Activated CD4-positive, alpha-beta T cell treated with anti-CD3 and anti-CD28 coated beads for 1 hour (primary cell): ENCODE results near the gene RPS27A.
A peak's percentile ranks its signal among the peaks of the same experiment; 100 is the strongest.
"Not testable (repeated sequence)": the region's sequence is repeated elsewhere in the genome, so short reads cannot be mapped to it uniquely, and the experiment has no call there.

Experiments used
- DNase-seq: peaks from one replicate; pipeline ENCODE4 v3.0.0-alpha.2; 2020

The RPS27A gene

DNA sequence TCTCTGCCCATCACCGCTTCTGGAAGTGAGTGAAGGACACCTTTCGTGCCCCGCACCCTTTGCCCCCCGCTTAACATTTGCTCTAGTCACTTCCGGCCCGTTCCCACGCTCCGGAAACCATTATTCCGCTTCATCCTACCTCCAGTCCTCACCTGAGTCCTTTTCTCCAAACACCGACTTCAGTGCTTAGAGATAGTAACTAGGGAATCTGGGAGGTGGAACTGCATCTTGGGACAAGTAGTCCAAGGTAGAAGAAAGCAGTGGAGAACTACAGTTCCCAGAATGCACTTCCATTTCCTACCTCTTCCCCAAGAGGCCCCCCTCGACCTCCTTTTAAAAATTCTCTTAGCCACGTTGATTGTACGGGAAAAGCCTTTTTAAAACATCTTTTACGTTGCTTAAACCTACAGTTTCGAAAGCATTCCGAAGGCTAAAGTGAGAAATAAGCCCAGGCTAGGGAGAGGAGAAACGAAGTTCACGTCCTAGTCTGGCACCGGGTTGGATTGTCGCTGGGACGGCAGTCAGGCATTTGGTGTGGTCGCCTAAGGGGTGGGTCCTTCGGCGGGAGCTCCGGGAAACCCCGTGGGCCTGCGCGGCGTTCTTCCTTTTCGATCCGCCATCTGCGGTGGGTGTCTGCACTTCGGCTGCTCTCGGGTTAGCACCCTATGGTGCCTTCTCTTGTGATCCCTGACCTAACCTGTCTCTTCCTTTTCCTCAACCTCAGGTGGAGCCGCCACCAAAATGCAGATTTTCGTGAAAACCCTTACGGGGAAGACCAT, at the start of gene RPS27A, which contains the start of gene CLHC1:
RPS27A (plus strand) TSS at position 605 of the 779 bp plus-strand sequence; CDS start at position 742, 137 bp downstream.
CLHC1 (minus strand) TSS at position 210 of the 779 bp plus-strand sequence. CDS start 9,882 bp downstream, outside the sequence.
- DNase-seq, result peak; percentile 88

DNA sequence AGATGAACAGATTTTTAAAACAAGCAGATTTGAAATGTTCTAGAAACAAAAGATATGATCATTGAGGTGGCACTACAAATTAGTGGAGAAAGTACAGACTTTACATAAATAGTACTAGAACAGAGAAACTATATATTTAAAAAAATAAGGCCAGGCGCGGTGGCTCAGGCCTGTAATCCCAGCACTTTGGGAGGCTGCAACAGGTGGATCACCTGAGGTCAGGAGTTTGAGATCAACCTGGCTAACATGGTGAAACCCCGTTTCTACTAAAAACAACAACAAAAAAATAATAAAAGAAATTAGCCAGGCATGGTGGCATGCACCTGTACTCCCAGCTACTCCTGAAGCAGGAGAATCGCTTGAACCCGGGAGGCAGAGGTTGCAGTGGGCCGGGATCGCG, 45.7 kb upstream of the RPS27A start:
- DNase-seq, result not testable (repeated sequence)

DNA sequence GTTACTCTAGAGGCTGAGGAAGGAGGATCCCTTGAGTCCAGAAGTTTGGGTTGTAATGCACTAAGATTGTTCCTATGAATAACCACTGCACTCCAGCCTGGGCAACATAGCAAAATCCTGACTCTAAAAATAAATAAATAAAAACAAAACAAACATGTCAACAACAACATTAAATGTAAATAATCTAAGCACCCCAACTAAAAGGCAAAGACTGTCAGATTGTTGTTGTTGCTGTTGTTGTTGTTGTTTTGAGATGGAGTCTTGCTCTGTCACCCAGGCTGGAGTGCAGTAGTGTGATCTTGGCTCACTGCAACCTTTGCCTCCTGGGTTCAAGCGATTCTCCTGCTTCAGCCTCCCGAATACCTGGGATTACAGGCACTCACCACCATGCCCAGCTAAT, 40.6 kb upstream of the RPS27A start:
- not testable (repeated sequence) for DNase-seq

- no peak for DNase-seq
These were observed 36.0 kb upstream of the RPS27A start for GRCh38 chr2:55196526-55196925.

- no peak for DNase-seq
These were observed 32.1 kb upstream of the RPS27A start for GRCh38 chr2:55200416-55200815.

GRCh38 chr2:55204536-55204935, 28.0 kb upstream of the RPS27A start:
- DNase-seq, result no peak

- DNase-seq, result no peak
These were observed 27.5 kb upstream of the RPS27A start for GRCh38 chr2:55204950-55205349.

GRCh38 chr2:55213822-55214221, 18.7 kb upstream of the RPS27A start:
- DNase-seq, result no peak

DNA sequence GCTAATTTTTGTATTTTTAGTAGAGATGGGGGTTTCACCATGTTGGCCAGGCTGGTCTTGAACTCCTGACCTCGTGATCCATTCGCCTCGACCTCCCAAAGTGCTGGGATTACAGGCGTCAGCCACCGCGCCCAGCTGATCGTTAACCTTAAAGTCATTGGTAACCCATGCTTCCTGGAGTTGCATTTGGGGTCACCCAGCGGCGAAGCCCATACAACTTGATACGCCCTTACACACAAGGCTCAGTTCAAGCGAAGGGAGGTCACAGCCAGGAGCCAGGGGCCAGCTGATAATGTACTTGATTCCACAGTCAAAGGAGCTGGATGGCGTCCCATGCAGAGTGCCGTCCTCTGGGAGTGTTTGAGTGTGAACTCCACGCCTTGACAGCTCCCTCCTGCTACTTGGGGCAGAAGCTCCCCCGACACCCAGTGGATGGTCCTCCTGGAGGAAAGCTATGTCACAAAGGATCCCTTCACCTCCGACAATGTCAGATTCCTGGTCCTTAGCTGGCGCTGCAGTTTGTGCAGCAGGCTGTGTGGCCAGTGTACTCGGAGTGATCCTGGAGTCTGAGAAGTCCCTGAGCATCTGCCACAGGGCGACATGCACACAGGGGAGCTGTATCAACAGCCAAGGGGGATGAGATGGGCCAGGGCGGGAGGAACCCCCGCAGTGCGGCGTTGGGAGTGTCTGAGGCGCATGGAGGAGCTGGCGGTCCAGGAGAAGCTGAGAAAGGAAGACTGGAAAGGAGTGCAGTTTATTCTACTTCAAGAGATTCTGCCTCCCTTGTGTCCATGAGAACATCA, 8.3 kb upstream of the RPS27A start:
- DNase-seq, result no peak

DNA sequence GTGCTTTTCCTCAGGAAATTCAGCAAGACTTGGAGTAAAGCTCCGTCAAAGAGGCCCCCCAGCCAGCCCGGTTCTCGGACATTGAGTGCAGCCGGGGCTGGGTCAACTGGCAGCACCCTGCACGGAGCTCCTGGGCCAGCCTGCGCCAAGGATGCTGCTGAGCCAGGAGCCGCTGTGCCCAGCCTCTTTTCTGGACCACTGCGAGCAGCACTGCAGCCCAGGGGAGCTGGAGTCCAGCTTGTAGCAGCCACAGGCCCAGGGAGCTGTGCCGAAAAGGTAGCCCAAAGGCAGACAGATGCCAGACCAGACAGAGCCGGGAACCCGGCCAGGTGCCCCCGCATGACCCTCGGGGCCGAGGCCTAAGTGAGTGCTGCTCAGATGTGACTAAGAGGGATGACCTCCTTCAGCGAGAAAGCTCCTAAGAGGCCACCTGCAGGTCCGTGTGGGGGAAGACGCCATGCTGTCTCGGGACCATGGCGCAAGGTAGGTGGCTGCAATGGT, 7.7 kb upstream of the RPS27A start:
- DNase-seq, result no peak

- no peak for DNase-seq
These were observed 6.9 kb upstream of the RPS27A start for GRCh38 chr2:55225481-55226020.

GRCh38 chr2:55227437-55228225, 4.9 kb upstream of the RPS27A start:
- not testable (repeated sequence) for DNase-seq

GRCh38 chr2:55228226-55228563, 4.3 kb upstream of the RPS27A start:
- DNase-seq, result no peak

- no peak for DNase-seq
These were observed 3.3 kb upstream of the RPS27A start for GRCh38 chr2:55229221-55229620.

- no peak for DNase-seq
These were observed 1.9 kb upstream of the RPS27A start for GRCh38 chr2:55230551-55230950.

DNA sequence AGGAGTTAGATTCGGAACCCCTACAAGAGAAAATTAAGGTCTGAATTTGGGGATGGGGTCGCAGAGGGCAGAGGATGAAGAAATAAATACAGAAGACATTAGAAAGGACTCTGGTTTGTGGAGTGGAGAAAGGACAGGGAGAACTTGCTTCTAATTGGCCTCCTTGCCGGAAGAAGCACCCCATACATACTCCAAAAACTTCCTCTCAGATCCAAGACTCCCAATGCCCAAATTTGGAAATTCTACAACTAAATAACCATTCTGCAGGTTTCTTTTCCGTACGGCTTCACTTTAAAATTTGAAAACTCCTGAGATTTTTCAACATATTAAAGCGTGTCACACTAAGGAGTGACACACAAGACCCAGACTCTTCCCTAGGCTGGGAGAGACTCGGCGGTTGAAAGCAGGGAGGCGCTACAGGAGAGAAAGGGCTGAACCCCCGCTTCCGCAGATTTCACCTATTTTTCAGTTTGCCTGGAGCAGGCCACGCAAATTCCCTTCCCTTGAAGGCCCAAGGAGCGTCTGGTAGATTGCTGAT, 873 bp upstream of the RPS27A start:
- DNase-seq, result no peak

DNA sequence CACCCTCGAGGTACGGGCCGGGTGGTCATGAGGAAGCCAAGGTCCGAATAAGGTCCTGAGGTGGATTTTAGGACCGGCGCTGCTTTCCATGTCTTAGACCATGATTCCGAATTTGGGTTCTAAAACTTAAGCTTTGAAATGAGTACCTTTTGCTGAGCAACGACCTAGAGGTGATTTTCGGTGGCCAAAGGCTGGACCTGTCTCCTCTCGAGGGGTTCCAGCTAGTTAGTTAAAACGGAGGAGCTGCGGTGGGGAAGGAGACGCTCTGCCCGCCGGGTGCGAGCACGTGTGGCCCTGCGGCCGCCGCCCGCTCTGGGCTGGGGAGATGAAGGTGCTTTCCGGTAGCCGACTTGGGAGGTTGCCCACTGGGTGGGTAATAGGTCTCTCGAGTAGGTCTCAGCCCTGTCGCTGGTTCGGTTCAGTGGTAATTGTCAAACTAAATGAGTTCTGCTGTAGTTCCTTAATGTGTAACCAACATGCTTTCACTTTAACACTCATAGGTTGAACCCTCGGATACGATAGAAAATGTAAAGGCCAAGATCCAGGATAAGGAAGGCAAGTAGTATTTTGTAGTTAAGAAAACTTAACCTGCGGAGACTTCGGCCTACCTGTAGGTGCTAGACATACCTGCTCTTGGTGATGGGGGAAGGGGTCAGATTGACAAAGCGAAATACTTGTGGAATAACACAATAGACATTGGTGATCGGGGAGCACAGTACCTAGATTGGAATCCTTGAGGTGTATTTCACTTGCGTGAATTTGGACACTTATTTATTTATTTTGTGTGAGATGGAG, 572 bp downstream of the RPS27A start:
- peak; percentile 24 for DNase-seq

GRCh38 chr2:55233658-55233940, 1.1 kb downstream of the RPS27A start:
- no peak for DNase-seq

DNA sequence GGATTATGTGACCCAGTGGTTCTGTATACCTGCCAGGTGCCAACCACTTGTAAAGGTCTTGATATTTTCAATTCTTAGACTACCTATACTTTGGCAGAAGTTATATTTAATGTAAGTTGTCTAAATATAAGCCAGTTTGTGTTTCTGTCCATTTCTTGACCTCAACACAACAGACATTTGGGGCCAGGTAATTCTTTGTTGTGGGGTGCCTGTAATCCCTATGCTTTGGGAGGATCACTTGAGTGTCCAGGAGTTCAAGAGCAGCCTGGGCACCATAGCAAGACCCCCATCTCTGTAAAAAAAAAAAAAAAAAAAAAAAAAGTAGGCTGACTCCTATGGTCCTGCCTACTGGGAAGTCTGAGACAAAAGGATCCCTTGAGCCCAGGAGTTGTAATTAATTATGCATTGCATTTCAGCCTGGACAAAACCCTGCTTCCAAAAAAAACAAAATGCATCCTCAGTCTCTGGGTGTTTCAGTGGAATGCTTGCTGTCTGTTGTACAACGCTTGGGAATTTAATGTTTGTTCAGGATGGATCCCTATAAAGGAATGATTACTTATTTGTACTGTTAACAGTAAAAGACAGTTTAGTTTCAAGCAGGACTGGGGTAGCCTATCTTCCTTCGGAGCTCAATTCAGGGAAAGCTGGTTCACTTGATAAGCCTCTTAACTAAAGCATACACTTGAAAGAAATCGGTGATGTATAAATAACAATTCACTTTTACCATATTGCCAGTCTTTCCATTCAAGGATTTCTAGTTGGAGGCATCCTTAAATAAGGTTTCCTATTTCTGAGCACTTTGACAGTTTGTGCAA, 3.4 kb downstream of the RPS27A start:
- DNase-seq, result no peak

GRCh38 chr2:55236992-55237543, 4.6 kb downstream of the RPS27A start:
- no peak for DNase-seq
